GOT3 (cell line): ENCODE measurements around the gene IDI1.

Experiments used
- DNase-seq: peaks from one replicate; lab custom pipeline; 2025; ENCODE audit warnings: mixed read lengths; lab: John Stamatoyannopoulos, UW

Gene IDI1

GRCh38 chr10:994836-995558 lies 53.9 kb downstream of the IDI1 start:
- no peak for DNase-seq

GRCh38 chr10:992871-993270 lies 56.0 kb downstream of the IDI1 start:
- DNase-seq, result no peak

DNA sequence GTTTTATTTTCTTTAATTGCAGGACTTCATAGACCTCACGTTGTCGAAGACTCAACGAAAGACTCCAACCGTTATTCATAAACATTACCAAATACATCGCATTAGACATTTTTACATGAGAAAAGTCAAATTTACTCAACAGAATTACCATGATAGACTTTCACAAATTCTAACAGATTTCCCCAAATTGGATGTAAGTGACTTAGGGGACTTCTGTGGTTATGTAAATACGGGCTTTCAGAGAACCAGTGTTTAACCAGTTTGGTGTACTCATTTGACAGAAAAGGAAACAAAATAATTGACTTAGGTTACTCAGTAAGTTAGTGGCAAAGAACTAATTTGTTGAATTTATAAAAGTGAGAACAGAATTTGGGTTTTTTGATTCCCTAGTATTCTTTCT lies 56.5 kb downstream of the IDI1 start:
- no peak for DNase-seq

DNA sequence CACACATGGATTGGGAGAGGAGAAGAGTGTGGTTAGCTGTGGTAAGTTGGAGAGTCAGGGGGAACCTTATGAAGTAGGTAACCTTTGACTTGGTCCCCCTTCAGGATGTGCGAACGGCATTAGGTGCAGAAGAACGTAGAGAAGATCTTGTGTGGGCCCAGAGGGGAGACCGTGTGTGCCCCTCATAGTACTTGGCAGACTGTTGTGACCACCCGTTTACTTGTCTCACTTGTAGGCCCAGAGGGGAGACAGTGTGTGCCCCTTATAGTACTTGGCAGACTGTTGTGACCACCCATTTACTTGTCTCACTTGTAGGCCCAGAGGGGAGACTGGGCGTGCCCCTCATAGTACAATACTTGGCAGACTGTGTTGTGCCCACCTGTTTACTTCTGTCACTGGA lies 58.1 kb downstream of the IDI1 start:
- no peak for DNase-seq
